GM15510 (cell line): ENCODE data around the gene GPAT2.
"Not testable (repeated sequence)": the region's sequence is repeated elsewhere in the genome, so short reads cannot be mapped to it uniquely, and the experiment has no call there.

Experiments used
- POLR2A ChIP-seq: IDR thresholded peaks from 3 replicates; pipeline ENCODE4 v1.6.1; 2011; ENCODE audit warnings: borderline replicate concordance; ENCODE audit not compliant: insufficient read length; ENCODE audit errors: extremely low read depth

The GPAT2 gene, protein sequence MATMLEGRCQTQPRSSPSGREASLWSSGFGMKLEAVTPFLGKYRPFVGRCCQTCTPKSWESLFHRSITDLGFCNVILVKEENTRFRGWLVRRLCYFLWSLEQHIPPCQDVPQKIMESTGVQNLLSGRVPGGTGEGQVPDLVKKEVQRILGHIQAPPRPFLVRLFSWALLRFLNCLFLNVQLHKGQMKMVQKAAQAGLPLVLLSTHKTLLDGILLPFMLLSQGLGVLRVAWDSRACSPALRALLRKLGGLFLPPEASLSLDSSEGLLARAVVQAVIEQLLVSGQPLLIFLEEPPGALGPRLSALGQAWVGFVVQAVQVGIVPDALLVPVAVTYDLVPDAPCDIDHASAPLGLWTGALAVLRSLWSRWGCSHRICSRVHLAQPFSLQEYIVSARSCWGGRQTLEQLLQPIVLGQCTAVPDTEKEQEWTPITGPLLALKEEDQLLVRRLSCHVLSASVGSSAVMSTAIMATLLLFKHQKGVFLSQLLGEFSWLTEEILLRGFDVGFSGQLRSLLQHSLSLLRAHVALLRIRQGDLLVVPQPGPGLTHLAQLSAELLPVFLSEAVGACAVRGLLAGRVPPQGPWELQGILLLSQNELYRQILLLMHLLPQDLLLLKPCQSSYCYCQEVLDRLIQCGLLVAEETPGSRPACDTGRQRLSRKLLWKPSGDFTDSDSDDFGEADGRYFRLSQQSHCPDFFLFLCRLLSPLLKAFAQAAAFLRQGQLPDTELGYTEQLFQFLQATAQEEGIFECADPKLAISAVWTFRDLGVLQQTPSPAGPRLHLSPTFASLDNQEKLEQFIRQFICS

DNA sequence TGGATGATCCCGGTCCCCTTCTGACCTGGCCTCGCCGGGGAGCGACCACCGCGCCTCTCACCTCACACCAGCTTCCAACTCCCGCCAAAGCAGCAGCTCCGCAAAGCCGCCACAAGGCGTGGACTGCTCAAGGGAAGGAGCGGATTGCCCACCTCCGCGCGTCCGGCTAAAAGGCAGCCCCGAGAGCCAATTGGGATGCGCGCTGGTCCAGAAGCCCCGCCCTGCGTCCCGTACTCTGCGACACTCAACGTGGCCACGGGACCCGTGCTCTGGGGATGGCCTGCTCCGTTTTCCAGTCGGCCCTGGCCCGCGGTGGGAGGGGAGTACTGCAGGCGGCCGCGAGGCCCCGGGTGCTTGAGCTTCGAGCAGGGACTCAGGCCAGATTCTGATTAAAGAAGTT is at the start of gene GPAT2:
Gene GPAT2, minus strand, starts transcription at position 125 of the 400 bp plus-strand sequence. CDS start 2,557 bp downstream, outside the sequence.
- TF ChIP-seq POLR2A, result not testable (repeated sequence)

DNA sequence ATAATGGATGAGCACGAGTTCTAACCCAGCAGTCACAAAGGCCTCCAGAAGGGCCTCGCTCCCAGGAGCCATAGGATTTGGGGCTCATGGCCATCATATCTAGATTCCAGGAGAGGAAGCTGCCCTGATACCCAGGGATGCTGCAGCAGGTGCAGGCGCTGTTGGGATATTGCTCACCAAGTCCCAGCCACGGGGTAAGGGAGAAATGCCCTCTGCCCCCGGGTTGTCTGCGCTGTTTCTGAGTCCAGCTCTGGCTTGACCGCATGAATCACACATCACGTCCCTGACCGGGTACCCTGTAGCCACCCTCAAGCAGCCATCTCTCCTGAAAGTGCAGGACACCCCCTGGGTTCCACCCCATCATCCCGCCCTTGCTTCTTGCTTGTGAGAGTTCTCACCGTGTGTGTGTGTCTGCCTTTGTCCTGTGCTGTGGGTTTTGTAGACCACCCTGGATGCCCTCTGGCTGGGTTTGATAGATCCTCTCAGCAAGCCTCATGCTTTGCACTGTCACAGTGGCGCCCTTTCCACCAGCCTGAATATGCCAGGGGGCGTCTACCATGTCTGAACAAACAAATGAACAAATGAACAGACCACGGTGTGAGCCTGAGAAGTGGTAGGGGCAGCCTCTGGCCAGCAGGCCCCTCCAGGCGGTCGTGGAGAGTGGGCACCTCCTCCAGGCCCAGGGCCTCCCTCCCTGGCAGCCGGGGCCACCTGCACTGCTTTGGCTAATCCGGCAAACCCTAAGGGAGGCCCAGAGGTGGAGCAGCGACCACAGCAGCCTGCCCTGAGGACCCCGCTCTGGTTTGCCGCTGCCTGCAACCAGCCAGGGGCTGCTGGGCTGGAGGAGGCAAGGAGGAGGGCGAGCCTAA is 49.5 kb upstream of the GPAT2 start:
- no peak for TF ChIP-seq POLR2A

DNA sequence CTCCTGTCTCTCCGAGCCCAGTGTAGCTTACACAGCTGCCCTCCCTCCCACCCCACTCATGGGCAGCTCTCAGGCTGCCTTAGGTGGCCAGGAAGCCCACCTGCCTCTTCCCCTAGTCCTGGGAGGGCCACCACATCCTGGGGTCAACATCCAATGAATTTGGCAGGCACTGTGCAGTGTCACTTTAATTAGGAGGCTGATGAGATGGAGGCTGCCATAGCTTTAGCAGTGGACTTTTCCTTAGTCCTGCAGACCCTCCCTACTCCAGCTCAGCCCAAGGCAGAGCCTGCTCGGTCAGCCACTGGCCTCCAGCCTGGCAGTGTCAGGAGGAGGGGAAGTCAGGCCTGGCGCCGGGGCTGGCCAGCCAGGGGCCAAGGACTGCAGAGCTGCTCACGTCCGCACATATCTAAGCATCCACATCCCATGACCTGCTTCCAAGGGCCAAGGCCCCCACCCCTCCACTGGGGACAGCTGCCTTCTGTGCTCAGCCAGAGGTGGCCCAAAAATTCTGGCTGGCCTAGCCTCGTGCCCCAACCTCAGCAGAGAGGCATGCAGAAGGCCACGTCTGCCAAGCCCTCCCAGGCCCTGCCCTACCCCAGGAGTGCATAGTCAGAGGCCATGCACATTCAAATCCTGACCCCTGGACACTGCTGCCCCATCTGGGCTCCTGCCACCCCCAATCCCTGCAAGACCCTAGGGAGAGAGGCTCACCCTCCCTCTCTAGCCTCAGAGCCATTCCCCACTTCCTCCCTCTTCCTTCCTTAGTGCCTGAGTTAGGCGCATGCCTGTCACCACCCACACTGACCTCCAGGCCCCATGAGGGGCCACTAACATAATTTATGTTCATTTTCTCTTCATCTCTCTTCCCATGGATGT is 48.6 kb upstream of the GPAT2 start:
- no peak for TF ChIP-seq POLR2A

DNA sequence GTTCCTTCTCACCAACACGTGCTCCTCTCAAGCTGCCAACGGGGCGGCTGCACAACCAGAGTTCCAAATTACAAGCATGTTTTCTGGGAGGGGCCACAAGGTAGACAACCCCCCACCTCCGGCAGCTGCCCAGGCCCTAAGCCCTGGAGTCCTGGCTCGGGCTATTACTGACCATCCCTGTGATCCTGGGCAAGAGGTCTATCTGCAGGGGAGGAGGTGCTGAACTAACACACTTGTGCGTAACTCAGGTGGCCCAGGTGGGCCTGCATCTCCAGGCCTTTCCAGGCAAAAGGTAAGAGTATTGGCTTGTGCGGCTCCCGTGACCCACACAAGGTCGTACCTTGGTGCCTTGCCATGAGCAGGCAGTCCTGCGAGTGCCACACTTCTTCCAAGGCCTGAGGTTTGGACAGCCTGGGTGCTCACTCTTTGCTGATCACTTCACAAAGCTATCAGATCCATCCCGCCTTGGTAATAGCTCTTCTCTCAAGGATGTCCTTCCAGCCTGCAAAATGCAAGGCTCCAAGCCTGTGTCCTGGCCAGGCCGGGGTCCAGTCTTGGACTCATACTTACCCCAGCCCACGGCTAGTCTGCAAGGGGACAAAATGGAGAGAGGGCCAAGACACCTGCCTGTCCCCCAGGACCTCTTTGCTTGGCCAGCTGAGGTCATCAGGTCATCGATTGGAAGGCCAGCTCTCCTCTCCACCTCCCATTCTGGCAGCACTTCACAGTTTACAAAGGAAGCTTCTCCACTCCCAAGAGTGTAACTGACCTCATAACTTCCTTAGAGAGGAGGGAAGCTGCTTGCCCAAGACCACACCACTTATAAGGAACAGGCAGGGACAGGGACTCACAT is 47.7 kb upstream of the GPAT2 start:
- TF ChIP-seq POLR2A, result no peak

DNA sequence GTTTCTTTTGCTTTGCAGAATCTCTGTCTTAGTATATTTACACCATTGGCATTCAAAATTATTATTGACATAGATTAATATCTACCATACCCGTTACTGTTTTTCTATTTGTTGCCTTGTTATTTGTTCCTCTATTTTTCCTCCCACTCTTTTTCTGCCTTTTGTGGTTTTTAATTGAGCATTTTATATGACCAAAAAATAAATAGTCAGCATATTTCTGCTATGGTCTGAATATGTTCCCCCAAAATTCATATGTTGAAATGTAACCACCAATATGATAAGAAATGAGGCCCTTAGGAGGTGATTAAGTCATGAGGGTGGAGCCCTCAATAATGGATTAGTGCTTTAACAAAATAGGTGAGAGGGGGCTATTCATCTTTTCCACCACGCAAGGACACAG is 46.3 kb upstream of the GPAT2 start:
- no peak for TF ChIP-seq POLR2A

DNA sequence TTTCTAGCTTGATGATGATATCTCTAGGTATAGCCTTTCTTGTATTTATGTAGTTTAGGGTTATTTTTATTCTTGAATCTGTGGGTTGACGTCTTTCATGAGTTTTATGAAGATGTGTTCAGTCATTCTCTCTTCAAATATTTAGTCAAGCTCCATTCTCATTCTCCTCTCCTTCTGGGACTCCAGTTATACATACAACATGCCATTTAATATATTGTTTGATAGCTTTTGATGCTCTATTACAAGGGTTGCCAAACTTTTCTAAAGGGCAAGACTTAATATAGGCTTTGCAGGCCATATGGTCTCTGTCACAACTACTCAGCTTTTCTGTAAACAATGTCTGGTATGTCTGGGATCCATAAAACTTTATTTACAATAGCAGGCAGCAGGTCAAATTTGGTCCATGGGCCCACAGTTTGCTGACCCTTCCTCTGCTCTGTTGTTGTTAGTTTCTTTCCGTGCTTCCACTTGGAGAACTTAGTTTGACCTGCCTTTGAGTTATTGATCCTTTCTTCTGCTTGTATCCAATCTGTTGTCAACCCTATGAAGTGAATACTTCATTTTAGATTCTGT is 40.6 kb upstream of the GPAT2 start:
- TF ChIP-seq POLR2A, result no peak

DNA sequence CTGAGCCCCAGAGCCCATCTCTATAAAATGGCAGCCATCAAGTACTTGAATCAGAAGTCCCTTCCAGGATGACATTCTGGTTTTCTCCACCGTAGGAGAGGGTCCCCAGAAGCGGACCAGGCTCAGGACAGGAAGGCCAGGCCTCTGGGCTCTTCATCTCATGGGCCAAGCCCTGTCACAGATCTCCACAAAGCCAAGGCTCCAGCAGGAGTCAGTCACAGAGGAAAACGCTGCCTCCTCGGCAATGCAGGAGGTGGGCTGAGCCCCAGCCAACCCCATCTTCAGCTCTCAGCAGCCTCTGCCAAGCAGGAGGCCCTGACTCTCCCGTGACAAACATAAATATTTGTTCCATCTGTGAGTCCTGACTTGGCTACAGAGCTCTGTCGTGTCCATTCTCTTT is 39.4 kb upstream of the GPAT2 start:
- no peak for TF ChIP-seq POLR2A

DNA sequence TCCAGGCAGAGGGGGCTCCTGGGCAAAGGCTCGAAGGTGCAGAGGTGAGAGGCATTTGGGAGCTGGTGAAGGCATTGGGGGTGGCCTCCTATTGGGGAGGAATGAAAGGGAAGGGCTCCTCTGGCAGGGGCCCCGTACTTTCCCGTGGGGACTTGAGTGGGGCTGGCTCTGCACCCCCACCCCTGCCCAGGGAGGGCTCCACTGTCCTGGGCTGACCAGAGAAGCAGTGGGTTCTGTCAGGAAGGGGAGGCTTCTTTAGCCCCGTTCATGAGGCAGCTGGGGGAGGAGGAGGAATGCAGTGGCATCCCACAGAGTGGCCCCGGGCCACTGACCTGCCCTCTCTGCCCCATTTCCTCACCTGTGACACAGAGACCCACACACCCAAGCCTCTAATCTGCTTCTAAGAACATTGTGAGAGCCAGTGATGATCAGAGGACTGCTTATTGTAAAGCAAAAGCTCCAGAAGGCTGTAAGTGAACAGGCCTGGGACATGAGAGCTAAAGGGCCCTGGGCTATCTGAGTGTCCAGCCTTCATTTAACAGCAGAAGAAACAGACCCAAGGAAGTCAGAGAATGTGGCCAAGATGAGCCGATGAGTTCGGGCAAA is 38.6 kb upstream of the GPAT2 start:
- TF ChIP-seq POLR2A, result no peak

DNA sequence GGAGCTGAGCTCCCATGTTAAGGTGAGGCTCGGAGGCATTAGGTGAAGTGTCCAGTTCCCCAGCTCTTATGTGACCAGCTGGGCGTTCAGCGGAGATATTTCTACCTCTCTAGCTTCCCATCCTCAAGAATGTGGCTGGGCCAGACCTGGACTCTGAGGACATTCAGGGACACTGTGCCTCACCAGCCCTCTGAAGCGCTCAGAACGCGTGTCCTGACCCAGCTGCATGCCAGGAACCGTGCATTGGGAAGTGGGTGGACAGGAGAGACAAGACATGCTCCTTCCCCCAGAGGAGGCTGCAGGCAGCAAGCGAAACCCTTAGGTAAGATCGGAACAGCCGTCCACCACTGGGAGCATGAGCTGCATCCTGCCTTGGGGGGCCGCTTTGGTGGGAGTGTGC is 38.0 kb upstream of the GPAT2 start:
- TF ChIP-seq POLR2A, result no peak

DNA sequence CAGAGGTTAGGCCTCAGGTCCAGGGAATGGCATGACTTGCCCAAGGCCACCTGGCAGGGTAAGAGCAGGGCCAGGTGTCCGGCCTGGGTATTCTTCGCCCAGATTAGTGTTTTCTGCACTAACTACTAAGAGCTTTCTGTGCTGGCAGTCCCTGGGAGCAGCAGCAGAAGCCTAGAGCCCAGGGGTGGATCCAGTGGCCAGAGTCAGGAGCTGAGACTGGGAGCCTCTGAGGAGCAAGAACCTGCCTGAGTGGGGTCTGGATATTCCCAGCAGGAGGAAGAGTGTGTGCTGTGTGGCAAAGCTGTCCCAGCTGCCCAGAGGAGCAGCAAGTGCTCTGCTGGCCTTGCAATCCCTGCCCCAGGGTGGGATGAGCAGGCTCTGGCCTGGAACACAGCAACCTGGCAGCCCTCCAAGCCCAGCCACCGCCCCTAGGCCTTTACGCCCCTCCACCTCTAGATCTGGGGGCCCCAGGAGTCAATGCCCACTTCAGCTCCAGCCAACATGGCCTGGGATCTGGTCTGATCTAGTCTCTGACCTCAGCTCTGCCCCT is 30.7 kb upstream of the GPAT2 start:
- TF ChIP-seq POLR2A, result no peak

DNA sequence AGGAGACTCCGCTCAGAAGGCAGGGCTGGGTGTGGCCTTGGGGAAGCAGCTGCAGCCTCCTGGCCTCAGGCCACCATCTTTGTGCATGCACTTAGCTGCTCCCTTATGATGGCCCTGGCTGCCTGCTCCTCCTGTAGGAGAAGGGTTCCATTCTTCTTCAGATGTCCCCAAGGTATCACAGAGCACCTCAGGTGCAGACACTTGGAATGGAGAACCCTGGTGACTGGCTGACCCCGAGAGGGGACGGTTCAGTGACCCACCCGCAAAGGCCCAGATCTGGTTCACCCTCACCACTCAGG is 9.6 kb downstream of the GPAT2 start:
- TF ChIP-seq POLR2A, result no peak
